Measurements from ENCODE around the gene CCN2.

Gene CCN2

DNA sequence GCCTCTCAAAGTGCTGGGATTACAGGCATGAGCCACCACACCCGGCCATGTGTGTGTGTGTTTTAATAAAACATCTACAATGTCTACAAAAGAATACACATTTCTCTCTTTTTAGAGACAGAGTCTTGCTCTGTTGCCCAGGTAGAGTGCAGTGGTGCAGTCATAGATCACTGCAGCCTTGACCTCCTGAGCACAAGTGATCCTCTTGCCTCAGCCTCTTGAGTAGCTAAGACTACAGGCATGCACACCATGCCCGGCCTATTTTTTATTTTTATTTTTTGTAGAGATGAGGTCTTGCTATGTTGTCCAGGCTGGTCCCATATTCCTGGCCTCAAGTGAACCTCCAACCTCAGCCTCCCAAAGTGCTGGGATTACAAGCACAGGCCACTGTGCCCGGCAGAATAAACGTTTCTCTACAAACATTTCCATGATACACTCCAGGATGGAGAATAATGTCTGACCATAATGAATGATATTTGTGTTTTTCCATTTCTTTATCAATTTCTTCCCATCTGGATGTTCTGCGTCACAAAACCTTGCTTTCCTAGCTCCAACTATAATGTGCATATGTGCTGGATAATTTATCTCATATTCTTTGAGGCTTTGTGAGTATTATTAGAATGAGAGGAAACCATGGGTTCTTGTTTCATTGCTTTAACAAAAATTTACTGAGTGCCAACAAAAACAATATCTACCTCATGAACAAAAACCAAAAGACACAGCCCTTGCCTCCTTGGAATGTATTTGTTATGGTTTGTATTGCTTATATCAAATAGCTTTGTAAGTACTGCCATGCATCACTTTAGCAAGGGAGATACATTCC lies 28.6 kb upstream of the CCN2 start:
- Mint-ChIP-seq H3K9me3 (no peaks in the 10 kb centered on the region), H3K4me3 (no peak overlapping the region), H3K36me3 (ENCODE audit: low read depth) (no peaks in the 10 kb centered on the region), H3K4me1 (ENCODE audit: low read depth) (no peaks in the 10 kb centered on the region), H3K27me3 (ENCODE audit: low read depth) (no peaks in the 10 kb centered on the region), H3K27ac (no peak overlapping the region)

DNA sequence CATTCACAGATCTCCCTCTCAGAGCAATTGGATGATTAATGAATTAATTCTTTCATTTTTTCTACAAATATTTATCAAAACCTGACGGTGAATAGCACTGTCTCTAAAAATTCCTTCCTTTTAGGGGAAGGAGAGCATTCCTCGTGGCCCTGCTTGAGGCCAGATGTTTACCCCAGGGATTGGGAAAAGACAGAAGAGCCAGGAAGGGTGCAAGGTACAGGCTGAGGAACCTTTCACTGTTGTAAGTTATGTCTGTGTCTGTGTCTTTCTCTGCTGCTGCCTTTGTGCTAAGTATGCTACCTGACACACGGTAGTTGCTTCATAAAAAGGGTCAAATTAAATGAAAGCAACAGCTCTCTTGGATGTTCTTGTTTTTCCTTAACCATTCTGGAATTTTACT lies 27.4 kb upstream of the CCN2 start:
- Mint-ChIP-seq H3K27me3 (ENCODE audit: low read depth) (no peaks in the 10 kb centered on the region), H3K27ac (no peak overlapping the region), H3K9me3 (no peaks in the 10 kb centered on the region), H3K4me3 (no peak overlapping the region), H3K36me3 (ENCODE audit: low read depth) (no peaks in the 10 kb centered on the region), H3K4me1 (ENCODE audit: low read depth) (no peaks in the 10 kb centered on the region)

DNA sequence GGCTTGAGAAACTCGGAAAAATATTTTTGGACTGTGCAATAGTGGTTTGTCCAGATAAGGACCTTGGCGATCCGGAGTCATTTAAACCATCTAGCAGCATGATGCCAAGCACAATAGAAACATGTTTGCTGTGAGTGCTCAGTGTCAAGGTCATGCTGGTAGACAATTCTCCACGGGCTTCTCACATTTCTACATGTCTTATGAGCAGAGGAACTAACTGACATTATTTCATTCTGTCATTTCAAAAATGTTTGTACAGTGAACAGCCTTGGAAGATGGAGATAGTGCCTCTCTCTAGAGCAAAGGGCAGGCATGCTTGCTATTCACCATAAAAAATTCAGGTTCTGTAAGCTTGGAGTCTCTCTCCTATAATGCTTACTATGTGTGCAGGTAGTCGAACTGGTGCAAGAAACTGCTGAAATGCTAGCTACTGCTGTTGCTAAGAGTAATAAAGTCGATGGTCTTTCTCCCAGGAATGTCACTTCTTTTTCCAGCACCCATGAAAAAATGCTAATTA lies 25.4 kb upstream of the CCN2 start:
- Mint-ChIP-seq H3K4me1 (ENCODE audit: low read depth) (no peaks in the 10 kb centered on the region), H3K4me3 (no peak overlapping the region), H3K9me3 (no peaks in the 10 kb centered on the region), H3K27me3 (ENCODE audit: low read depth) (no peaks in the 10 kb centered on the region), H3K36me3 (ENCODE audit: low read depth) (no peaks in the 10 kb centered on the region), H3K27ac (no peak overlapping the region)

DNA sequence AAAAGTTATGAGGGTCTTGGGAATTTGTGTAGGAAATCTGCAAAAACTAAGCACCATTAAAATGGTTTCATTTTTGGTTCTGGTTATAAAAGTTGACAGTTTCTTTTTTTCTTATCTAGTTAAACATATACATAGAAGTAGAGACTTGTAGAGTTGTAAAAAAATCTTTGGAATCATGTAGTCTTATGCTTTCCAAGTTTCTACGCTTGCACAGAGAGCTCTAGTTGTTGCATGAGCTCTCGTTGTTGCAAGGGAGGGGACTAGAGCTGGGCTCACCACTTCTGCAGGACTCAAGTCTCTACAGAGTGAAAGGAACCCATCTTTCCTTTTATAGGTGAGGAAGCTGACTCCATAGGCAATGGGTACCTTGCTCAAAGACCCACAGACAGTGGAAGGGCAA lies 21.6 kb upstream of the CCN2 start:
- Mint-ChIP-seq H3K4me3 (no peak overlapping the region), H3K27me3 (ENCODE audit: low read depth) (no peaks in the 10 kb centered on the region), H3K36me3 (ENCODE audit: low read depth) (no peaks in the 10 kb centered on the region)

DNA sequence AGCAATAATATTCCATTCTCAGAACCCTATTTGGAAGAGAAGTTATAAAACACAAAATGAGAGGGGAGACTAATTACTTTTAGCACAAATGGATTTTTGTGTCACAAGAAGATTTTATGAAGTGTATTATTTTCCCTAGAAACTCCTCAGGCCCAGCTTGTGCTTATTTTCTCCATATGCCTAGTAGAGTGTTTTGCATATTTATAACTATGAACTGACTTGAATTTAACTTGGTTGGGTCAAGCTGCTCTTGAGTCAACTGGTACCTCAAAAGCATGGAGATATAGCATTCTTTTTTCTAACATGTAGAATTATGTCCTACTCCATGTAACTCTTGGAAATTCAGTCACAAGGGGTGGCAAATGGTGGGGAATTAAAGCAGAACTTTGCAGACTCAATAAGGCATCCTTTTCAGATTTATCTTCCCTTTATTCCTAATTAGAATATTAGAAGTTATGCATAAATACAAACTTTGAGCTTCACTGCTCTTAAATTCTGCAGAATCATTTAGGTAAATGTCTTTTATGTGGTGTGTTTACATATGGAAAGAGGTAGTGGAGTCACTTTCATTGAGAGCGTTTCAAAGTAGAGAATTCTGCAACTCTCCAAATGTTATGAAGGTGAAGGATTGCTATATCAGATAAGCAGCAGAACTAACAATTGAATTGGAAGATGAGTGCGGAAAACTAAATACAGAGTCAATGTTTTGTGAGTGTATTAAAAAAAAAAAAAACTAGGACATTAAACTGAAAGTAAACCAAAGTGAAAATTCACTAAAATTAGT lies 19.1 kb upstream of the CCN2 start:
- Mint-ChIP-seq H3K4me1 (ENCODE audit: low read depth) (no peaks in the 10 kb centered on the region), H3K9me3 (no peaks in the 10 kb centered on the region), H3K27ac (no peak overlapping the region), H3K4me3 (no peak overlapping the region), H3K36me3 (ENCODE audit: low read depth) (no peaks in the 10 kb centered on the region), H3K27me3 (ENCODE audit: low read depth) (no peaks in the 10 kb centered on the region)

More for the DNA sequence above, 21.6 kb upstream of the CCN2 start:
- no peaks in the 10 kb centered on the region for H3K4me1 Mint-ChIP-seq (ENCODE audit: low read depth)
- H3K9me3 Mint-ChIP-seq, result no peaks in the 10 kb centered on the region
- no peak overlapping the region for H3K27ac Mint-ChIP-seq

DNA sequence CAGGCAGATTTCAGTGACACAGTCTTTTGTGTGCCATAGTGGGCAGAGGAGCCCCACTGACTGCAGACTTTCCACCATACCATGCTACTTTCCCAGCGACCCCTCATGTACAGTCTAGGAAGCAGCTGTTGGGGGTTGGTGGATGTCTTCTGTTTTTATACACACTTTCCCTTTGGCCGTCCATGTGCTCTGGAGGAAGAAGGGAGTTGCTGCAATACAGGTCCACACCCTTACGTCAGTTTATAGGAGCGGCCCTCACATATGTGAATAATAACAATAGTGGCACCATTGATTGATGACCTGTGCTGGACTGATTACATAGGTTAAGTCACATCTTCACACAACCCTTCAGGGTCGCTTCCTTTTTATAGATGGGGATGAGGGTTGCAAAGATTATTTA lies 17.5 kb upstream of the CCN2 start:
- no peaks in the 10 kb centered on the region for H3K27me3 Mint-ChIP-seq (ENCODE audit: low read depth)
- no peaks in the 10 kb centered on the region for H3K9me3 Mint-ChIP-seq
- no peak overlapping the region for H3K27ac Mint-ChIP-seq
- H3K36me3 Mint-ChIP-seq (ENCODE audit: low read depth), result no peaks in the 10 kb centered on the region
- H3K4me1 Mint-ChIP-seq (ENCODE audit: low read depth), result no peaks in the 10 kb centered on the region
- no peak overlapping the region for H3K4me3 Mint-ChIP-seq

DNA sequence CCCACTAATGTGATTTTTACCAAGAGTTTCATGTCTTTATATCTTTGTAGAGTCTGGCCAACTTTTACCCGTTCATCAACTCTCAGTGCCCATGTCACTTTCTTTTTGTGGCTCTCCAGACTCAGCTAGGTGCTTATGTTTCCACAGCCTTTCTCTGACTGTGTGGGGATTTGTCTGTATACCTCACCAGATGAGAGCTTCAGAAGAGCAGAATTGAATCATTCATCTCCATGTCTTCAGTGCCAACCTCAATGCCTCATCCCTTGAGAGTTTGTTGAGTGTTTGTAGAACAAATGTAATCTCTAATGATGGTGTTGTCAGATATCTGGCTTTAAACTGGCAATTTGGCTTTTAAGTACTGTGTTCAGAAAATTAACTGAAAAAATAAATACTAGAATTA lies 16.8 kb upstream of the CCN2 start:
- no peaks in the 10 kb centered on the region for H3K9me3 Mint-ChIP-seq
- H3K27ac Mint-ChIP-seq, result no peak overlapping the region
- H3K4me1 Mint-ChIP-seq (ENCODE audit: low read depth), result no peaks in the 10 kb centered on the region
- H3K4me3 Mint-ChIP-seq, result no peak overlapping the region
- H3K36me3 Mint-ChIP-seq (ENCODE audit: low read depth), result no peaks in the 10 kb centered on the region
- no peaks in the 10 kb centered on the region for H3K27me3 Mint-ChIP-seq (ENCODE audit: low read depth)

DNA sequence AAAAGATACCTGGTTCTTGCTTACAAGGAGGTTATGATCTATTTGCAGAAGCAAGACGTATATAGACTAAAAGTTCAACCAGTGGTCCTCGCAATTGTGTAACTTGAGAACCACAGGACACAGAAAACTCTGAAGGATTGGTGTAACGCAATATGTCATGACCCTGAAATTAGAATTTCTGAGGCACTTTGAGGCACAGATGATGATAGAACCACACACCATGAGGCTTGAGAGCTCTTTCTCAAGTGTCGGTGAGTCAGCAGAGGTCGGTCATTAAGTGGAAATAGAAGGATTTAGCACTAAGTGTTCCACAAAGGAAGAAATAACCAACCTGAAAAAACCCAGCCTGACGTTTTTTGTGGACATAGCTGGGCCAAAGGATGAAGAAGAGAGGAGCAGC lies 15.3 kb upstream of the CCN2 start:
- no peak overlapping the region for H3K27ac Mint-ChIP-seq

DNA sequence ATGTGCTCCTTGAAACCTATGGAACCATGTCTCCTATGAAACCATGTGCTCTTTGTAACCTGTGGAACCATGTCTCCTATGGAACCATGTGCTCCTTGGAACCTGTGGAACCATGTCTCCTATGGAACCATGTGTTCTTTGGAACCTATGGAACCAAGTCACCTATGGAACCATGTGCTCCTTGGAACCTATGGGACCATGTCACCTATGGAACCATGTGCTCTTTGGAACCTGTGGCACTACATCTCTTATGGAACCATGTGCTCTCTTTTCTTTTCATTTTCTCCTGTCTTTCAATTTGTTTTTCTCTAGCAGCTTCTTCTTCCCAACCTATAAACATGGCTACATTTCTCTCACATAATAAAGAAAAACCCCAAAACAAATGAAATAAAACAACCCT lies 11.9 kb upstream of the CCN2 start:
- H3K36me3 Mint-ChIP-seq (ENCODE audit: low read depth), result no peaks in the 10 kb centered on the region
- H3K4me3 Mint-ChIP-seq, result no peak overlapping the region
- no peaks in the 10 kb centered on the region for H3K27me3 Mint-ChIP-seq (ENCODE audit: low read depth)
- no peaks in the 10 kb centered on the region for H3K9me3 Mint-ChIP-seq
- H3K4me1 Mint-ChIP-seq (ENCODE audit: low read depth), result no peaks in the 10 kb centered on the region
- no peak overlapping the region for H3K27ac Mint-ChIP-seq

More for the DNA sequence above, 15.3 kb upstream of the CCN2 start:
- Mint-ChIP-seq H3K4me3 (no peak overlapping the region), H3K36me3 (ENCODE audit: low read depth) (no peaks in the 10 kb centered on the region), H3K27me3 (ENCODE audit: low read depth) (no peaks in the 10 kb centered on the region), H3K9me3 (no peaks in the 10 kb centered on the region), H3K4me1 (ENCODE audit: low read depth) (no peaks in the 10 kb centered on the region)

DNA sequence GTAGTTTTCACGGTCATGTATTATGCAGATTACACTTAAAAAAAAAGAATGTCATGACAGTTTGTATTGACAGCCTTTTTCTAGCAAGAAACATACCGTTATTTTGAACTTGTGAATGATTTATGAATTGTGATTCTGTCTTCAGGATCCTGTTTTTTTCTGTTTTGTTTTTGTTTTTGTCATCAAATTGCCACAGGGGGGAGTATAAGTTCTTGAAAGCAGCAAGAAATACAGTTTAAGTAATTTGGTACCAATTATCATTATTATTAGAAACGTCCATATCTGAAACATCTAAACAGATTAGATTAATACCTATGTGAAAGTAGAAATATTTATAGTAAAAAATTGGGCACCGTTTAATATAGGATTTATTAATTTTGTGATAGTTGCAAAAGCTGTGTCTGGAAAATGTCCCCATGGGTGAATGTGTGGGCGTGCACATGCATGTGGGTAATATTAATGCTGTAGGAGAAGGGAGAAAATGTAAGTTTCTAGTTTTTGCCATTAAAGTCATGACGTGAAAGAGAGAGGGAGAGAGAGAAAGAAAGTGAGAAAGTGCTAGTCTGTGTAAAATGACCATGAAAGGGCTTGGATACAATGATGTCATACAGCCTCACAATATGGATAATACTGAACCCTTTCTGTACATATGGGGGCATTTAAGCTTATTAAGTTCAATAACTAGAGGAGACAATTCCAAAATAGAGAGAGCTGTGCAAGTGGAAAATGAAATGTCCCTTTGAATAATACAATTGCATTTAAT lies 9.4 kb upstream of the CCN2 start:
- Mint-ChIP-seq H3K27me3 (ENCODE audit: low read depth) (no peaks in the 10 kb centered on the region), H3K27ac (no peak overlapping the region), H3K4me1 (ENCODE audit: low read depth) (no peaks in the 10 kb centered on the region), H3K36me3 (ENCODE audit: low read depth) (no peaks in the 10 kb centered on the region), H3K4me3 (no peak overlapping the region), H3K9me3 (no peaks in the 10 kb centered on the region)

DNA sequence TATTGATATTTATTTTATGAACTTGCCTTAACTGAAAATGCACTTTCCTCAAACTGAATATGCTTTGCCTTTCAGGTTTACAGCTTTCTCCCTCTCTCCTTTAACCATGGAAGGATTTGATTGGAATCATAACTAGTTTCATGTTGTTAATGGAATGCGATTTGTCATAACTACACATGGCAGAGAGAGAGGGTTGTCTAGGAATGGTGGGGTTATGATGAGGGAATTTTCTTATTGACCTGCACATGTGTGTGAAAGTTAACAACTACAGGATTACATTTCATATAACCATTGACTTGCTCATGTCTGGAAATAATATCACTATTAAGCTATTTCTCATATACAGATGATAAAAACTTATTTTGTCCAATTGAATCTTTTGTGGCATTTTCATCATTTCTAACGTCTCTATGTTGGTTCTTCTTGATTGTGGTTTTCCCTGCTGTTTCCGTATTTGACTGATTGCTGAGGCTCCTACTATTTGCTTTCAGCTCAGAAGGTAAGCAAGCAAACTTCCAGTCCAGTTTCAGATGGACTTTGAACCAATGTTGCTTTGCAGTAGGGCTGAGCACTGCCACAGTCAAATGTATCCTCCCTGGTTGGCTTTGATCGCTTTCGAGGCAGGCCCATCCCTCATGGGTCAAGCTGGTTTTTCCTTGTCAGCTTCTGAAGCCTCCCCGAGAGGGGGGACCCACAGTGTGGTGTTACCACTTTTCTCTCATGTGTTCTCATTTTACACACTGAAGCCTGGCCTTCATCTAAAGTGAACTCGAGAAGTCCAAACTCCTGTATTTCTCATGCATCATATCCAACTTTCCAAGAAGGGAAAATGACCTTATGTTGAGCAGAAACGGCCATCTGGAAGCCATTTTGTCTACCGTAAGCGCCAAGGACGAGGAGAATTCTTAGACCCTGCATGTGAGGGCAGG lies 7.6 kb upstream of the CCN2 start:
- no peaks in the 10 kb centered on the region for H3K4me1 Mint-ChIP-seq (ENCODE audit: low read depth)
- no peaks in the 10 kb centered on the region for H3K9me3 Mint-ChIP-seq
- H3K36me3 Mint-ChIP-seq (ENCODE audit: low read depth), result no peaks in the 10 kb centered on the region
- peaks cover 7% of the 10 kb centered on the region for H3K27me3 Mint-ChIP-seq (ENCODE audit: low read depth)
- H3K27ac Mint-ChIP-seq, result no peak overlapping the region
- no peak overlapping the region for H3K4me3 Mint-ChIP-seq

DNA sequence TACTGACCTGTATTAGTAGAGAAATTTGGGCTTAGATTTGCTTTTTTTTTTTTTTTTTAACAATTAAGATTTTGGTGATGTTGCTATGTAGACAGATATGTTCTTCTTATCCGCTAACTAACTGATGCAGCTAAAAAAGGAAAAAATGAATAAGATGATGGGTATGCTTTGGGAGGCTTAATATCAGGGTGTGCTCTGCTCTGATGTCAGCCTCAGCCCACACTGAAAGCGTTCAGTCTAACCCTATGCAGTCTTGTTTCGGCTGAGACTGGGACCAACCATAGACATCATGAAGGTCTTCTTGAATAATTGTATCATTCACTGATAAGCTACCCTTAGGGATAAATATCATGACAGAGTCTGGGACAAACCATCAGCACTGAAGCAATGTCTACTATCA lies 6.9 kb upstream of the CCN2 start:
- Mint-ChIP-seq H3K27ac (no peak overlapping the region), H3K9me3 (no peaks in the 10 kb centered on the region), H3K4me3 (no peak overlapping the region), H3K4me1 (ENCODE audit: low read depth) (no peaks in the 10 kb centered on the region), H3K36me3 (ENCODE audit: low read depth) (no peaks in the 10 kb centered on the region), H3K27me3 (ENCODE audit: low read depth) (peaks cover 15% of the 10 kb centered on the region)

DNA sequence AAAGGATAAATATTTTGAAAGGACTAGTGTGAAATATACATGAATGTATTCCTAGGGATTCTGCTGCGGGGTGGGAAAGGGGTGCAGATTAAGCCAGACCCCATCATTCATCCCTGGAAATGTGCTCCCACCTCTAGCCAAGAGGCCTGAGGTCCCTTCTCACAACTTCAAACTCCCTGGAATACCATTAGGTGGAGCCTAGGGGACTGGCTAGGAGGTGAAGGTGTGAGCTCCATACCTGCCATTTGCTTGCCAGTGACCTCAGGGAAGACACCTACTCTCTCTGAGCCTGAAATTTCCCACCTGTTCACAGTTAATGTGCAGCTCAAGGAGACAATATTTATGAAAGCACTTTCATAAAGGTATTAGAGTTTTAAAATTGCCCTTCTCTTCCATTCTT lies 4.7 kb upstream of the CCN2 start:
- Mint-ChIP-seq H3K27ac (no peak overlapping the region), H3K27me3 (ENCODE audit: low read depth) (peaks cover 34% of the 10 kb centered on the region), H3K4me3 (no peak overlapping the region), H3K36me3 (ENCODE audit: low read depth) (no peaks in the 10 kb centered on the region), H3K9me3 (no peaks in the 10 kb centered on the region), H3K4me1 (ENCODE audit: low read depth) (no peaks in the 10 kb centered on the region)

DNA sequence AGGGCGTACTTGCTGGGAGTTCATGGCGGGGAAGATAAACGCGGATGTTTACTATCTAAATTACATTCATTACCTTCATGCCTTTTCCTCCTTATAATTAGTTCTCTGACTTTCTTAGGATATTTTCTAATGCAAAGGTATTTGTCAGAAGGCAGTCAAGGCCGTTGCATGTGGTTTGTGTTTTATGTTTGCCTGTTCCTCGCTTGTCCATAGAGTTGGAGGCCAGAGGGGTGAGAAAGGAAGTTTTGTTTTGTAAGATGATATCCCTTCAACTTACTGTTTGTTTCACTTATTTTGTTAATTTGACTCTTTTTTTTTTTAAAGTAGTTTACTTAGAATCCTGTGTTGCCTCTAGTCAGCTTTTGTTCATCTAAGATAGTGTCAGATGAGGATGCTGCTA lies 4.0 kb upstream of the CCN2 start:
- H3K27ac Mint-ChIP-seq, result no peak overlapping the region
- no peaks in the 10 kb centered on the region for H3K9me3 Mint-ChIP-seq
- H3K4me3 Mint-ChIP-seq, result no peak overlapping the region
- H3K27me3 Mint-ChIP-seq (ENCODE audit: low read depth), result peaks cover 38% of the 10 kb centered on the region
- H3K36me3 Mint-ChIP-seq (ENCODE audit: low read depth), result no peaks in the 10 kb centered on the region
- H3K4me1 Mint-ChIP-seq (ENCODE audit: low read depth), result peaks cover 3% of the 10 kb centered on the region

Measured in T-helper 1 cell treated with Interleukin-12 subunit alpha and Interleukin-12 subunit beta and Interleukin-4 antibody, amounts not matched to agents 30 μg/mL and 1 μg/mL, for 36 hours (primary cell).